DND-41 (cell line): Measurements from ENCODE around the gene MOV10L1.

Source experiments
- ATAC-seq: fragments of 200-7000 bp; cut with Tn5 transposase; 3 replicates; pipeline ENCODE4 v1.9.1; 2021; ENCODE audit warnings: low read depth; ENCODE audit not compliant: insufficient read depth
- DNase-seq: peaks from one replicate; pipeline ENCODE4 v3.0.0-alpha.2; 2020
- H2AFZ ChIP-seq: 2 replicates; pipeline ENCODE4 v1.6.0; 2012; ENCODE audit warnings: low read depth, low read length
- H3K27ac ChIP-seq: 2 replicates; pipeline ENCODE4 v1.5.1; 2012; ENCODE audit warnings: low read length, inconsistent platforms
- H3K27me3 ChIP-seq: fragments of 200-600 bp; sonication (generic); 2 replicates; pipeline ENCODE4 v1.6.0; 2012; ENCODE audit warnings: low read length, mild to moderate bottlenecking, inconsistent platforms; ENCODE audit not compliant: insufficient read depth, poor library complexity
- H3K36me3 ChIP-seq: 2 replicates; pipeline ENCODE4 v1.5.1; 2012; ENCODE audit warnings: low read length, inconsistent platforms; ENCODE audit not compliant: insufficient read depth
- H3K4me1 ChIP-seq: 2 replicates; pipeline ENCODE4 v1.5.1; 2012; ENCODE audit warnings: mild to moderate bottlenecking, low read length; ENCODE audit not compliant: insufficient read depth
- H3K4me2 ChIP-seq: 2 replicates; pipeline ENCODE4 v1.6.0; 2012; ENCODE audit warnings: mild to moderate bottlenecking, moderate library complexity, low read length, inconsistent platforms; ENCODE audit not compliant: insufficient read depth
- H3K4me3 ChIP-seq, 2 experiments: fragments of 200-600 bp in 1 of 2; shearing (Covaris generic) in 1 of 2; 2 replicates each; pipeline ENCODE4 v1.5.1; 2012 to 2016; ENCODE audit warnings: inconsistent platforms in 2 of 2, low read length in 2 of 2, mild to moderate bottlenecking in 2 of 2, low read depth in 1 of 2, moderate library complexity in 1 of 2
- H3K79me2 ChIP-seq: 2 replicates; pipeline ENCODE4 v1.6.0; 2012; ENCODE audit warnings: low read length, inconsistent platforms; ENCODE audit not compliant: insufficient read depth
- H3K9ac ChIP-seq: 2 replicates; pipeline ENCODE4 v1.6.0; 2012; ENCODE audit warnings: low read depth, mild to moderate bottlenecking, inconsistent platforms, low read length, moderate library complexity
- H3K9me3 ChIP-seq: 2 replicates; pipeline ENCODE4 v1.5.1; 2012; ENCODE audit warnings: low read length, moderate library complexity, mild to moderate bottlenecking, inconsistent platforms; ENCODE audit not compliant: insufficient read depth, severe bottlenecking
- H4K20me1 ChIP-seq: 2 replicates; pipeline ENCODE4 v1.6.0; 2012; ENCODE audit warnings: low read length; ENCODE audit not compliant: insufficient read depth
- EZH2 ChIP-seq: IDR thresholded peaks from 3 replicates; pipeline ENCODE4 v1.6.1; 2012; ENCODE audit warnings: borderline replicate concordance, low read depth, mild to moderate bottlenecking, moderate library complexity, low read length, inconsistent platforms; ENCODE audit not compliant: severe bottlenecking
- TF ChIP-seq, protein P1 (sequence below): IDR thresholded peaks from 2 replicates; pipeline ENCODE4 v1.5.1; 2012; ENCODE audit warnings: borderline replicate concordance, low read length, moderate library complexity, mild to moderate bottlenecking; ENCODE audit not compliant: poor library complexity, severe bottlenecking; ENCODE audit errors: extremely low read depth

Gene MOV10L1

DNA sequence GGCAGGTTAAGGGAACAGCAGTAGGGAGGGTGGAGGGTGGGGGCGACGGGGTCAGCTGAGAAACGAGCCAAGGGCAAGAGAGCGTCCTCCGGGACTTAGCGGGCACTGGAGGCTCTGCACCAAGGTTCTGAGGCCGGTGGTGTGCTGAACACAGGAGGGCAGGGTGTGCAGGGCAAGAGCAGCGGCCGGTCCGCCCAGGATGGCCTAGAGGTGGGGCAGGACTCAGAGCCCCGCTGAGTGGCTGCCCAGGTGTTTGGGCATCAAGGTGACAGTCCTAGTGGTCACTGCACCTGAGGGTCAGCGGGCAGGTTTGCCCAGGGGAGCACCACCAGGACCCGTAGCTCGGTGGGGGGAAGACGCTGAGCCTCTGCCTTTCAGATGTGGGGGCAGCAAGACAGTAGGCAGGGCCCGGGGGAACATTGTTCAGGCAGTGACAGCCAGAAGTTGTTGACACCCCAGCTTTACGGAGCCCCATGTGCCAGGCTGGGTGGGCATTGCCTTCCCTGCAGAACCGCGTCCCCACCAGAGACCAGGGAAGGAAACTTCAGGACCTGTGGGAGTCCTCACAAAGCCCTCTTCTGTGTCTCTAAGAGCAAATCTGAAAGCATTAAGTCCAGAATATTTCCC is 27.2 kb upstream of the MOV10L1 start:
- Histone ChIP-seq H3K27ac (no peak overlapping the region), H3K9ac (no peak overlapping the region), H3K4me1 (no peaks in the 10 kb centered on the region), H3K4me3 (no peak overlapping the region), H4K20me1 (no peaks in the 10 kb centered on the region; the same call in 1 of the 2 replicates), H2AFZ (no peak overlapping the region), H3K9me3 (no peaks in the 10 kb centered on the region), H3K36me3 (no peaks in the 10 kb centered on the region), H3K27me3 (no peaks in the 10 kb centered on the region), H3K4me2 (no peak overlapping the region), H3K79me2 (no peaks in the 10 kb centered on the region)
- TF ChIP-seq, protein P1, sequence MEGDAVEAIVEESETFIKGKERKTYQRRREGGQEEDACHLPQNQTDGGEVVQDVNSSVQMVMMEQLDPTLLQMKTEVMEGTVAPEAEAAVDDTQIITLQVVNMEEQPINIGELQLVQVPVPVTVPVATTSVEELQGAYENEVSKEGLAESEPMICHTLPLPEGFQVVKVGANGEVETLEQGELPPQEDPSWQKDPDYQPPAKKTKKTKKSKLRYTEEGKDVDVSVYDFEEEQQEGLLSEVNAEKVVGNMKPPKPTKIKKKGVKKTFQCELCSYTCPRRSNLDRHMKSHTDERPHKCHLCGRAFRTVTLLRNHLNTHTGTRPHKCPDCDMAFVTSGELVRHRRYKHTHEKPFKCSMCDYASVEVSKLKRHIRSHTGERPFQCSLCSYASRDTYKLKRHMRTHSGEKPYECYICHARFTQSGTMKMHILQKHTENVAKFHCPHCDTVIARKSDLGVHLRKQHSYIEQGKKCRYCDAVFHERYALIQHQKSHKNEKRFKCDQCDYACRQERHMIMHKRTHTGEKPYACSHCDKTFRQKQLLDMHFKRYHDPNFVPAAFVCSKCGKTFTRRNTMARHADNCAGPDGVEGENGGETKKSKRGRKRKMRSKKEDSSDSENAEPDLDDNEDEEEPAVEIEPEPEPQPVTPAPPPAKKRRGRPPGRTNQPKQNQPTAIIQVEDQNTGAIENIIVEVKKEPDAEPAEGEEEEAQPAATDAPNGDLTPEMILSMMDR, result no peak
- no peak for TF ChIP-seq EZH2
- DNase-seq (no peak), ATAC-seq (no peak)

DNA sequence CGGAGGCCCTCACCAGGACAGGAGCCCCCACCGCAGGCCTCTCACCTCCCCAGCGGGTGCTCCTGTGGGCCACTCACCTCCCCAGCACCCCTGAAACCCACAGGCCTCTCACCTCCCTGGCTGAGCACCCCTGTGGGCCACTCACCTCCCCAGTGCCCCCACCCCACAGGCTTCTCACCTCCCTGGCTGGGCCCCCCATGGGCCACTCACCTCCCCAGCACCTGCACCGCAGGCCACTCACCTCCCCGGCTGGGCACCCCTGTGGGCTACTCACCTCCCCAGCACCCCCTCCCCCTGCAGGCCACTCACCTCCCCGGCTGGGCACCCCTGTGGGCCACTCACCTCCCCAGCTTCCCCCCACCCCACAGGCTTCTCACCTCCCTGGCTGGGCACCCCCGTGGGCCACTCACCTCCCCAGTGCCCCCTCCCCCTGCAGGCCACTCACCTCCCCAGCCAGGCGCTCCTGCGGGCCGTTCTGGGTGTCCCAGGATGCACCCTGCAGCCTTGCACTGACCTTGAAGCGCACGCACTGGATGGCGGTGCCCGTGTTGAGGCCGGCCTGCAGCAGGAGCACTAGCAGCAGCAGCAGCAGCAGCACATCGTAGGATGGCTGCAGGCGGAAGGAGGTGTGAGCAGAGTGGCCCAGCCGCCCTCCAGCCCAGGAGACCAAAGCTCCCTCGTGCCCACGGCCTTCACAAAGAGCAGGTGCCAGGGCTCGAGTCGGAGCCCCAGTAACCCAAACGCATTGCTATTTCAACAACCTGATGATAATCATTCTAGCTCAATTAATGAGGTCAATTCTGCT is 26.0 kb upstream of the MOV10L1 start:
- no peaks in the 10 kb centered on the region for H3K27me3 ChIP-seq
- DNase-seq, result no peak
- H4K20me1 ChIP-seq, result no peaks in the 10 kb centered on the region; the same call in 1 of the 2 replicates
- H2AFZ ChIP-seq, result no peak overlapping the region
- H3K9ac ChIP-seq, result no peak overlapping the region
- no peaks in the 10 kb centered on the region for H3K4me1 ChIP-seq
- H3K27ac ChIP-seq, result no peak overlapping the region
- H3K79me2 ChIP-seq, result no peaks in the 10 kb centered on the region
- H3K36me3 ChIP-seq, result no peaks in the 10 kb centered on the region
- H3K4me3 ChIP-seq, result no peak overlapping the region
- TF ChIP-seq, protein P1, result no peak
- TF ChIP-seq EZH2, result no peak
- no peak for ATAC-seq
- H3K9me3 ChIP-seq, result no peaks in the 10 kb centered on the region
- no peak overlapping the region for H3K4me2 ChIP-seq

DNA sequence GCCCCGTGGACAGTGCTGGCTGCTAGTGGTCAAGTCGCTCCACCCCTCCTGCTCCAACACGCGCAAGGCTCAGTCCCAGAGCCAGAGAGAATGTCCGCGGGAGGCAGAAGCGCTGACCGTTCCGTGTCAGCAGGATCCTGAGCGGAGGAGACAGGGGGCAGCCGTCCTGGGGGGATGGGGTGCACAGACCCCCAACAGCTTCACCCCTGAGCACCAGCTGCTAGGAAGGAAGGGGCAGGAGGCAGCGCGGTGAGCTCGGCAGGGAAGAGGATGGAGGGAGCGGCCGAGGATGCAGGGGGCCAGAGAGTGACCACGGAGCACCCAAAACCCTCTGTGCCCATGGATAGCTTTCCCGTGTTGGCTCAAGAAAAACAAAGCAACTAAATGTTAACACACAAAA is 25.4 kb upstream of the MOV10L1 start:
- Histone ChIP-seq H3K36me3 (no peaks in the 10 kb centered on the region), H3K4me1 (no peaks in the 10 kb centered on the region), H3K27ac (no peak overlapping the region), H3K4me2 (no peak overlapping the region), H3K9me3 (no peaks in the 10 kb centered on the region), H3K79me2 (no peaks in the 10 kb centered on the region), H4K20me1 (no peaks in the 10 kb centered on the region; the same call in 1 of the 2 replicates), H3K4me3 (no peak overlapping the region), H3K9ac (no peak overlapping the region), H3K27me3 (no peaks in the 10 kb centered on the region), H2AFZ (no peak overlapping the region)
- DNase-seq (no peak), ATAC-seq (no peak)
- TF ChIP-seq EZH2, result no peak
- TF ChIP-seq, protein P1, result no peak
